ENCODE data around the gene YY1.
"Not testable (repeated sequence)": the region's sequence is repeated elsewhere in the genome, so short reads cannot be mapped to it uniquely, and the experiment has no call there.

The YY1 gene

DNA sequence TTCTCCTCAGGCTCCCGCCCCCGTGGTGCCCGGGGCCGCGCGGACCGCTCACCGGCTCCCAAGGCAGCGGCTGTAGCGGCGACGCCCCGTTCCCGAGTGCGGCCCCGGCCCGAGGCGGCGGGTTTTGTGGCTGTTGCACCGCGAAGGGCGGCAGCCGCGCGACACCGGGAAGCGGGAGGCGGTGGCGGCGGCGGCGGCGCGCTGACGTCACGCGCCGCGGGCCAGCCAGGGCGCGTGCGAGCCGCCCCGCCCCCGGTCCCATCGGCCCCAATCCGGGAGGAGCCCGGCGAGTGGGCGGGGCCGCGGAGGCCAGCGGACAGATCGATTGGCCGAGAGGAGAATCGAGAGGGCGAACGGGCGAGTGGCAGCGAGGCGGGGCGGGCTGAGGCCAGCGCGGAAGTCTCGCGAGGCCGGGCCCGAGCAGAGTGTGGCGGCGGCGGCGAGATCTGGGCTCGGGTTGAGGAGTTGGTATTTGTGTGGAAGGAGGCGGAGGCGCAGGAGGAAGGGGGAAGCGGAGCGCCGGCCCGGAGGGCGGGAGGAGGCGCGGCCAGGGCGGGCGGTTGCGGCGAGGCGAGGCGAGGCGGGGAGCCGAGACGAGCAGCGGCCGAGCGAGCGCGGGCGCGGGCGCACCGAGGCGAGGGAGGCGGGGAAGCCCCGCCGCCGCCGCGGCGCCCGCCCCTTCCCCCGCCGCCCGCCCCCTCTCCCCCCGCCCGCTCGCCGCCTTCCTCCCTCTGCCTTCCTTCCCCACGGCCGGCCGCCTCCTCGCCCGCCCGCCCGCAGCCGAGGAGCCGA lies at the start of gene YY1:
Gene YY1 (plus strand): TSS at position 726 of the 792 bp plus-strand sequence. CDS start 101 bp downstream, outside the sequence.
- peak; percentile 99 for DNase-seq

DNA sequence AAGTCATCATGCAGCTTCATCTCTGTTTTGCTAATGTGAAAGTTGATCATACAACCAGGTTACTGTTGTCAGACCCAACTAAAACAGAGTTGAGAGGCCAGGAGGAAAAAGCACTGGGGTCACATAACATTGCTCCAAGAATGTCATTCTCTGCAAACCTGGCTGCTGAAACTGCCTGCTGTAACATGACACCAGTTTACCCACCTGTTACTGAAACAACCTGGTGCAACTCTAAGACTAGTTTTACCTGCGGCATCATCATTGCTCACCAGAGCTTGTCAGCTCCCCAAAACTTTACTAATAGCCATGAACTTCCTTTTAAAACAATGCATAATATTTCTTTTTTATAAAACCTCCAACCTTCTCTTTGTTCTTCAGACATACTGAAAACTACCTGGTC lies 48.8 kb upstream of the YY1 start:
- DNase-seq, result no peak

DNA sequence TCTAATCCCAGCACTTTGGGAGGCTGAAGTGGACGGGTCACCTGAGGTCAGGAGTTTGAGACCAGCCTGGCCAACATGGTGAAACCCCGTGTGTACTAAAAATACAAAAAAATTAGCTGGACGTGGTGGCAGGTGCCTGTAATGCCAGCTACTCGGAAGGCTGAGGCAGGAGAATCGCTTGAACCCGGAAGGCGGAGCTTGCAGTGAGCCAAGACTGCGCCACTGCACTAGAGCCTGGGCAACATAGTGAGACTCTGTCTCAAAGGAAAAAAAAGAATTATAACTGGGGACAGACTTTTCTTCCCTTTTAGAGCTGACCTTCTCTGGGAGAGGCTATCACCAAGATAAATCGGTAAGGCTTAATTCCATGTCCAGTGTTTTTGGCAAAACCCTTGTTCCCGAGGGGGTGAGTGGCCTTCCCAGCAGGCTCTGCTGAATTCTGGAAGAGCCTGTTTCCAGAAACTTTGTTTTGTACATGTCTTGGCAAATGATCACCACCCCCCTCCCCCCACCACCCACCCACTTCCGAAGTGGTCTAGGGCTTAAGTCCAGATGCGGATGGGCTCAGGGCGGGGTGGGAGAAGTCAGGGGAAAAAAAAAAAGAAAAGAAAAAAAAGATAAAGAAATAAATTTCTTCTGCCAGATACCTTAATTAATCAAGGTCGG lies 47.2 kb upstream of the YY1 start:
- DNase-seq, result no peak

DNA sequence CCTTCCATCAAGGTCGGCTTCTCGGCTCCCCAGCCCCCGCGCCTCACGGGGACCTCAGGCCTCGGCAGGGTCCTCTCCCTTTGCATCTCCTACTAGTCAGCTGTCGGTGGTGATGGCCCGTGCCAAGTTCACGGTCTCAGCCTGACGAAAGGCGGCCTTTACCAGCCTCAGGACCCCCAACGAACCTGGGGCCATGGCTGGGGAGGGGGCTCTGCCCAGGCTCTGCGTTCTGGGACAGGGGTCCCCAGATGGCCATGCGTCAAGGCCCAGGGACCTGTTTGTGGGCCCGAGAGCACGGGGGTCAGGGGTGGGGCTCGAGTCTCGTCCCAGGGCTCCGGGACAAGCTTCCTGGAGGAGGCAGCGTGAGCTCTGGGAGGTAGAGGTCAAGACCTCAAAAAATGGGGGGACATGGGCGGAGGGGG lies 46.7 kb upstream of the YY1 start:
- DNase-seq, result no peak

DNA sequence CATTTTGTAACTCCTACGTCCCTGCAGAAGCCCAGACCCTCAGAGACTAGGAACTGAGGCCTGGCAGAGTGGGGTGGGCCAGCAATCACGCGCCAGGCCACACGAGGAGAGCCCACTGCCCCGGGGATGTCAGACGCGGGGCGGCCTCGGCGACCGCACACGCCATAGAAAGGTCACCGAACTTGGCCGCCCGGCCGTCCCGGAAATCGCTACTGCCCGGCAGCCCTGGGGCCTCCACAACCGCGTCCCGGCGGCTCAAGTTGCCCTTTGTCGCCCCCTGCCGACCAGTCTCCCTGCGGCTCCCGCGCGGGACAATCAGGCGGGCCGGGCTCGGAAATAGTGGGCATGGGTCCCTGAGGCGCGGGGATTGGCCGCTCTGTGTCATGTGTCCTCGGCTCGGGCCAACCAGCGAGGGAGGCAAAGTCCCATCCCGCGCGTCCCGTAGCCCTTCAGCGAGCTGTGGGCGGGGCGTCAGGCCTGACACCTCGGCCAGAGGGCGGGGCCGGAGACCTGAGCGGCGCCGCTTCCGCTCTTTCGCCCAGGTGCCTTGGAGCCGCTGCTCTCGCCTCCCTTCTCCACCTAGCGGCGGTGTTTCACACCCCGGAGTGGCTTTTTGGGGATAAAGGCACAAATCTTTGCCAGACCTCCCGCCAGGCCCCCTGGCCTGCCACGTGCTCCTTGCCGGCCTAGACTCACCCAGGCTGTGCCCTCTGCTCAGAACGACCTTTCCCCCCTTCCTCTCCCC lies 46.1 kb upstream of the YY1 start:
- DNase-seq, result peak; percentile 100

DNA sequence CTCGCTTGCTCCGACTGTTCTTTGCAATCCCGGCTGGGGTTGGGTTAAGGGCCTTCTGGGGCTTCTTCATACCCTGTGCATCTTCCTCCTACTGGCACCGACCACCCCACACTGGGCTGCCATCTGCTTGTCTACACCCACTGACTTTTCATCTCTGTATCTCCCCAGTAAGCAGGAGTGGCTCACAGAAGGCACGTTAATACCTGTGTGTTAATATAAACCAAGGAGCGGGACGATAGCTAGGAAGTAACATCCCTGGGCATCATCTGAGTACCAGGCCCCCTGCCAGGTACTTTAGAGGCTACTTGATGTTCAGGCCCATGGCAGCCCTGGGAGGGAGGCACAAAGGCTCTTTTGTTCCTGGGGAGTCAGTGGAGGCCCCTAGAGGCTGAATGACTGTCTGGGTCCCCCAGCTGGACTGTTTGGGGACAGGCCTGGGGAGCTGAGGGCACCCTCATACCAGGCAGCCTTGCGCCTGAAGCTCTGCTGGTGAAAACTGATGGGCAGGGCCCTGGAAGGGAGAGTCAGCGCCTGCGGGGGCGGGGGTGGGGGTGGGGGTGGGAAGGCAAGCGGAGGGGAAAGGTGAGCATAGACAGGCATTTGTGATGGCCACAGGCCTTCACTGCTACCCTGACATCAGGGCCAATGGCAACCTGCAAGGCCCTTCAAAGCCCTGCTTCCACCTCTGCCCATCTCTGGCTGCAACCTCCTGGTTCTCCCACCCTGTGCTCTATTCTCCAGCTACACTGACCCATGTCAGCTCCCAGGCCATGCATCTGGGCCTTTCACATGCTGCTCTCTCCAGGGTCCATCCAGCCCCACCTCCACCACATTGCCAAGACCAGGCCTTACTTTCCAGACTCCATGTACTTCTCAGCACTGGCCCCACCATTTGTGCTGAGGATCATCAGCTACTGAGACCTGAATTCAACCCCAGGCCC lies 45.3 kb upstream of the YY1 start:
- DNase-seq, result peak; percentile 7

DNA sequence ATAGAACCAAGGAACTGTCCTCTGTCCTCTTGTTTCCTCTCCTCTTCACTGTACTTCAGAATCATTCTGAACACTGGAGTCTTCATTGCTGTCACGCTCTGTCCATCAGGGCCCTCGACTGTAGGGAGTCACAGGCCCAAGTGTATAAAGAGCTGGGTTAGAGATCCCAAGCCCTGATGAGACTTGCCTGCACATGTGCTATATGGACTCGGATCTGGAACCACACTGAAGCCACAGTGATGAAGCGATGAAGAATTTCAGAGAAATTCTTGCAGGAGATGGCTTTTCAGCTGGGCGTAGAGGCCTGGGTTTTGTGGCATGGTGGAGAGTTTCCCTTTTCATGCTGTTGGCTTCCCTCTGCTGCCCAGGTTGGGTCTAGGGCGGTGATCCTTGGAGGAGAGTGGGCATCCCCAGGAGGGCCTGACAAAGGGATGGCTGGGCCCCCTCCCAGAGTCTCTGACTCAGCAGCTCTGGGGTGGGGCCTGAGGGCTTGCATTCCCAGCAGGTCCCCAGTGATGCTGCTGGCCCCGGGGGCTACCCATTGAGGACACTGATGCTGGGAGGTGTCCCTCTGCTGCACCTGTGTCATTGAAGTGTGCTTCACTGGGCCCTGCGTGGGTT lies 39.6 kb upstream of the YY1 start:
- DNase-seq, result no peak

DNA sequence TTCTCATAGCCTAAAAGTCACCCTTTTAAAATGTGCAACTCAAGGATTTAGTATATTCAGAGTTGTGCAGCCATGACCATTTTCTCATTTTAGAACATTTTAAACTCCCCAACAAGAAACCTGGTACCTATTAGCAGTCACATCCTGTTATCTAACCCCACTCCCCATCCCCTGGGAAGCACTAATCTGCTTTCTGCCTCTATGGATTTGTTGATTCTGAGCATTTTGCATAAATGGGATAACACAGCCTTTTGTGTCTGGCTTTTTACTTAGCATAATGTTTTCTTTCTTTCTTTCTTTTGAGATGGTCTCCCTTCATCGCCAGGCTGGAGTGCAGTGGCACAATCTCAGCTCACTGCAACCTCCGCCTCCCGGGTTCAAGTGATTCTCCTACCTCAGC lies 38.6 kb upstream of the YY1 start:
- no peak for DNase-seq

DNA sequence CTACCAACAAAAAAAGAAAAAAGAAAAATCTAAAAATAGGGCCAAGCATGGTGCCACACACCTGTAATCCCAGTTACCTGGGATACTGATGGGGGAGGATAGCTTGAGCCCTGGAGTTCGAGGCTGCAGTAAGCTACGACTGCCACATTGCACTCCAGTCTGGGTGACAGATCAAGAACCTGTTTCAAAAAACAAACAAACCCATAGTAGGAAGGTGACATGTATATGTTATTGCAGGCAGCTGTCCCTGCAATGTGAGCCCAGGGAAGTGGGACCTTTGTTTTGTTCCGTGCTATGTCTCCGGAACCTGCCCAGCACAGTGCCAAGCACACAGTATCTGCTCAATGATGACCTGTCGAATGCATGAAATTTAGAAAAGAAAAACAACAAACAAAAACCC lies 37.2 kb upstream of the YY1 start:
- DNase-seq, result no peak

DNA sequence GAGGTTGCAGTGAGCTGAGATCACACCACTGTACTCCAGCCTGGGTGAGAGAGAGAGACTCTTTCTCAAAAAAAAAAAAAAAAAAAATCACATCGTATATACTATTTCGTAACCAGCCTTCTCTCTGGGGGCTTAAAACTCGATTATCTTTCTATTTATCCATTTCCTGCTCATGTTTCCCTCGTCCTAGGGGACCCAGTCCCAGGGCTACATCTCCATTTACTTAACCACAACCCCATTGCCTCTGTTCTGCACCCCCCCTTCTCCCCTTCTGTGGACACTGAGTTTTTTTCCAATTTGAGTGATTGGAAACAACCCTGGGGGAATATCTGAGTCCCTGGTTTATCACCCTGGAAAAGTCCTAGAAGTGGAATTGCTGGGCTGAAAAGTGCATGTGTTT lies 36.2 kb upstream of the YY1 start:
- DNase-seq, result no peak

DNA sequence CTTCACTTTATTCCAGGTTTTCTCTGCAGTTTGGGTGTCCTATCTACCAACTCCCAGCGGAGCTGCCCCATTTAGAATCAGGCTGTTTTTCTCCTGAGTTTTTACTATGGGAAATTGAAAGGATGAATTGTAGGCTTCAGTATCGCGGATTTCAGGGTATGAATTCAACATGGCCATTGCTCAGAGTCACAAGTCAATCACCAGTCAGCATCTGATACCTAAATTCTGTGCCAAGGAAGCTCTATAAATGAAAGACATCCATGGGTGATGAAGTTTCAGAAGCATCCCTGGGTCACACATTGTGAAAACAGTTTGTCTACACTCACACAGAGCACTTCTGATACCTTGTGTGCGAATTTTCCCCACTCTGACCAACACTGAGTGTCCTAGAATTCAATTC lies 35.8 kb upstream of the YY1 start:
- no peak for DNase-seq

DNA sequence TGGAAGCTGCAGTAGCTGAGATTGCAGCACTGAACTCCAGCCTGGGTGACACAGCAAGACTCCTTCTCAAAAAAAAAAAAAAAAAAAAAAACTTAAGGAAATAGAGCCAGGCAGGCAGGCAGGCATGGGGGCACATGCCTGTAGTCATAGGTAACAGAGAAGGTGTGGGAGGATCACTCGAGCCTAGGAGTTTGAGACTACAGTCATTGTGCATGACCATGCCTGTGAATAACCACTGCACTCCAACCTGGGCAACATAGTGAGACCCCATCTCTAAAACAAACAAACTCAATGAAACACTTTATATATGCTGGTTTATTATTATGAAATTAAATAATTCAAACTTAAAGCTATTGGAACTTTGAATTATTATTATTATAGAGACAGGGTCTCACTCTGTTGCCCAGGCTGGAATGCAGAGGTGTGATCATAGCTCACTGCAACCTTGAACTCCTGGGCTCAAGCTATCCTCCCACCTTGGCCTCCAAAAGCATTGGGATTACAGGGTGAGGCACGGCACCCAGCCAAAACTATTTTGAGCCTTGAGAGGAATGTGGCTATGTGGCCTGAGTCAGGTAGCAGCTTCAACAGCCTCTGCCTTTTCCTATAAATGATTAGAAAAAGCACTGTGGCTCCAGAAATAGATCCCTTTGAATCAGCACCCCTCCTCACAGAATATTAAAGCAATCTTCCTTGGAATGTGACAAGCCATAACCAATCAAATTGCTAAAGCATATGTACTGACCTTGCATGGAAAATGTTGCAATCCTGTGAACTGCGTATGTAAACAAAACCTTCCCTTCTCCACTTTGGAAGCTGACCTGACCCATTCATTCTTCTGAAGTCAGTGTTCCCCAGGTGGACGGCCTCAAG lies 34.7 kb upstream of the YY1 start:
- no peak for DNase-seq

DNA sequence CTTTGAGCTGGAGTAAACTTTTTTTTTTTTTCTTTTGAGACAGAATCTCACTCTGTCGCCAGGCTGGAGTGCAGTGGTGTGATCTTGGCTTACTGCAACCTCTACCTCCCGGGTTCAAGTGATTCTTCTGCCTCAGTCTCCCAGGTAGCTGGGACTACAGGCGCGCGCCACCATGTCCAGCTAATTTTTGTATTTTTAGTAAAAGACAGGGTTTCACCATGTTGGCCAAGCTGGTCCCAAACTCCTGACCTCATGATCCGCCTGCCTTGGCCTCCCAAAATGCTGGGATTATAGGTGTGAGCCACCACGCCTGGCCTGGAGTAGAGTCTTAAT lies 34.1 kb upstream of the YY1 start:
- DNase-seq, result not testable (repeated sequence)

DNA sequence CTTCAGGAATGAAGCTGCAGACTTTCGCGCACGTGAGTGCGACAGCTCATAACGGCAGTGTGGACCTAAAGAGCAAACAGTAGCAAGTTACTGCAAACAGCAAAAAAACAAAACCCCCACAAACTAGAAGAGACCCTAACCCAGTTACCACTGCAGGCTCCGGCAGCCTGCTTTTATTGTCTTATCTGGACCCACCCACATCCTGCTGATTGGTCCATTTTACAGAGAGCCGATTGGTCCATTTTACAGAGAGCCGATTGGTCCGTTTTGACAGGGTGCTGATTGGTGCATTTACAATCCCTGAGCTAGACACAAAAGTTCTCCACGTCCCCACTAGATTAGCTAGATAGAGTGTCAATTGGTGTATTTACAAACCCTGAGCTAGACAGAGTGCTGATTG lies 31.4 kb upstream of the YY1 start:
- not testable (repeated sequence) for DNase-seq

DNA sequence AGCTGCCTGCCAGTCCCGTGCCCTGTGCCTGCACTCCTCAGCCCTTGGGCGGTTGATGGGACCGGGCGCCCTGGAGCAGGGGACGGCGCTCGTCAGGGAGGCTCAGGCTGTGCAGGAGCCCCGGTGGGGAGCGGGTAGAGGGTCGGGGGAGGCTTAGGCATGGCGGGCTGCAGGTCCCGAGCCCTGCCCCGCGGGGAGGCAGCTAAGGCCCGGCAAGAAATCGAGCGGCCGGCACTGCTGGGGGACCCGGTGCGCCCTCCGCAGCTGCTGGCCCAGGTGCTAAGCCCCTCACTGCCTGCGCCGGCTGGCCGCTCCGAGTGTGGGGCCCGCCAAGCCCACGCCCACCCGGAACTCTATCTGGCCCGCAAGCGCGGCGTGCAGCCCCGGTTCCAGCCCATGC lies 30.8 kb upstream of the YY1 start:
- DNase-seq, result not testable (repeated sequence)

DNA sequence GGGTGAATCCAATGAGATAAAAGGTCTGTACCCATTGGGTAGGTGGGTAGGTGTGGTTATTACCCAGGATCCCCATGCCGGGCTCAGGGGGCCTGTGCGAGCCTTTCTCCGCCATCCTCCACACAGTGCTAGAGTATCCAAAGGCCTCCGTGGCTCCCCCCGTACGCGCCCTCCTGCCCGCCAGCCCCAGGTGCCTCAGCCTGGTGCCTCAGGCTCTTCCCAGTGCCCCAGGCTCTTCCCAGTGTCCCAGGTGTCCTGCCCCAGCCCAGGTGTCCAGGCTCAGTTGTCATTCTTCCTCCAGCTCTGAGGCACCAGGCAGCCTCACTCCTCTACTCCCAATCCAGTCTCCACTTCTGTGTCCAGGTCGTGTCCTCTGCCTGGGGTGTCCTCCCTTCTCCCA lies 27.6 kb upstream of the YY1 start:
- DNase-seq, result no peak

DNA sequence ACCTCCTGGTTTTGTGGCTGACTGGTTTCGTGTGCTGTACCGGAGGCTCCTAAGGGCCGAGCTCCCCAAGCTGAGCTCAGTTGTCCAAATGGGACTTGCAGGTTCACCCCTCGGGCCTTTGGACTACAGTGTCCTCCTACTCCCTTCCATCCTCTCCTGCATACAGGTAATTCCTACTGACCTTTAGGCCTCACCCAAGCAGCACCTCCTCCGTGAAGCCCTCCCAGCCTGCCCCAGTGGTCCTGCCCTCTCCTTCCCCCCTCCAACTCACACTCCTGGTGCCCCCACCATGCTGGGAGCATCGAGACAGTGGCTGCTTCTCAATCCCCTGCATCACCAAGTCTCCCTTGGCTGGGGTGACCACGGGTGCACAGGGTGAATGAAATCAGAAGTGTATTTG lies 27.1 kb upstream of the YY1 start:
- DNase-seq, result no peak

DNA sequence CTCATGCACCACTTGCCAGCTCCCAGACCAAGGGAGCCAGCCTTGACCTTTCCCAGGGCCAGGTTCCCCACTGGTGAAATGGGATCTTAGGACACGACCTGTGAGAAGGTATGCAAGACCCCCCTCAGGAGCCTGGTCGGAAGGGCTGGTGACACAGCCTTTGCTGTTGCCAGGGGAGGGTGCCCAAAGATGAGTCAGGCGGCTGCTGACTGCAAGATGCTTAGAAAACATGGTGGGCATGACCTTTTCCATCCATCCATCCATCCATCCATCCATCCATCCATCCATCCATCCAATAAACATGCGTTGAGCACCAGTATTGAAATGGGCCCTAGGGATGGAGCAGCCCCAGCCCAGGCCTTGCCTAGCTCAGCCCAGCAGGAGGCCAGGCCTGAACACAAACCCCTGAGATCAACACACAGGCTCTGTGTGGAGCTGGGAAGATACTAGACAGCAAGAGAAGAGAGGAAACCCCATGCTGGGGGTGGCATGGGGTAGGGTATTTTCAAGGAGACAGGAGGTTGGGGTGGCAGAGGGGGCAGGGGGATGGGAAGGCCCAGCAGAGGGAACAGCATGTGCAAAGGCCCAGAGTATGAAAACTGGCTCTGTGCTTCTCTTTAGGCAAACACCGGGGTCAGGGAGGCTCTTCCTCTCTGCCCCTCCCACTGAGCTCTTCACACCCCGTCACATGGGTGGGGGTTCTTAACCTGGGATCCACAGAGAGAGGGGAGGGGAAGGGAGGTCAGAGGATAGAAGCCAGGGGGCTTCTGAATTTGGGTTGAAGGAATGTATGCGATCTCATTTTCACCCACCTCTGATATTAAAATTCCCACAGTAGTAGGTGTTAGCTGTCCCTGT lies 26.2 kb upstream of the YY1 start:
- DNase-seq, result no peak

DNA sequence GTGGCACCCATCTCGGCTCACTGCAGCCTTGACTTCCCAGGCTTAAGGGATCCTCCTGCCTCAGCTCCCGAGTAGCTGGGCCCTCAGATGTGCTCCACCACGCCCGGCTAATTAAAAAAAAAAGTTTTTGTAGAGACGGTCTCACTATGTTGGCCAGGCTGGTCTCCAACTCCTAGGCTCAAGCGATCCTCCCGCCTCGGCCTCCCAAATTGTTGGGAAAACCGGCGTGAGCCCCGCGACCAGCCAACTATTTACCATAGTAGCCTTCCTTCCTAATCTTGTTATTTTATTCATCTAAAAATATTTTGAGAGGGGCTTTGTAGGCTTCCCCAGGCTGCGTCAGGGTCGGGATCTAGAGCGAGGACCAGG lies 25.4 kb upstream of the YY1 start:
- DNase-seq, result no peak
